H9 (cell line): ENCODE measurements around the gene IKBKG. TPM values are rescaled to one million over a fixed set of nuclear protein-coding genes. Genes with fewer than 3 reads are reported as not detected.

Source experiments
- DNase-seq: peaks from one replicate; pipeline ENCODE4 v3.0.0-alpha.2; 2017
- H2AFZ ChIP-seq: one replicate; pipeline ENCODE4 v1.6.1; 2013; ENCODE audit warnings: mild to moderate bottlenecking, low read length, control low read depth, moderate library complexity
- H2AK5ac ChIP-seq: 2 replicates; pipeline ENCODE4 v1.6.1; 2013; ENCODE audit warnings: low read length, control low read depth, mixed read lengths; ENCODE audit not compliant: insufficient read length
- H2BK120ac ChIP-seq: one replicate; pipeline ENCODE4 v1.6.1; 2013; ENCODE audit warnings: low read depth, mild to moderate bottlenecking, low read length, control low read depth, inconsistent platforms; ENCODE audit not compliant: poor library complexity, severe bottlenecking
- H2BK12ac ChIP-seq: 2 replicates; pipeline ENCODE4 v1.6.1; 2013; ENCODE audit warnings: low read length, control low read depth, mixed read lengths, low read depth; ENCODE audit not compliant: insufficient read length
- H2BK15ac ChIP-seq: 2 replicates; pipeline ENCODE4 v1.6.1; 2013; ENCODE audit warnings: low read depth, low read length, control low read depth
- H2BK20ac ChIP-seq: one replicate; pipeline ENCODE4 v1.6.1; 2013; ENCODE audit warnings: low read depth, mild to moderate bottlenecking, low read length, control low read depth, inconsistent platforms; ENCODE audit not compliant: poor library complexity, severe bottlenecking
- H2BK5ac ChIP-seq: 2 replicates; pipeline ENCODE4 v1.6.1; 2013; ENCODE audit warnings: low read length, control low read depth, mixed read lengths; ENCODE audit not compliant: insufficient read length
- H3K14ac ChIP-seq: 2 replicates; pipeline ENCODE4 v1.6.1; 2013; ENCODE audit warnings: low read length, control low read depth; ENCODE audit not compliant: insufficient read depth
- H3K18ac ChIP-seq: 2 replicates; pipeline ENCODE4 v1.6.1; 2013; ENCODE audit warnings: low read depth, mild to moderate bottlenecking, mixed read lengths, low read length, control low read depth; ENCODE audit not compliant: insufficient read length
- H3K23ac ChIP-seq: 2 replicates; pipeline ENCODE4 v1.6.1; 2013; ENCODE audit warnings: low read length, control low read depth, mixed read lengths, low read depth; ENCODE audit not compliant: insufficient read length
- H3K23me2 ChIP-seq: 2 replicates; pipeline ENCODE4 v1.6.1; 2013; ENCODE audit warnings: low read depth, mild to moderate bottlenecking, mixed read lengths, low read length, control low read depth; ENCODE audit not compliant: insufficient read length, poor library complexity, severe bottlenecking
- H3K27ac ChIP-seq: 2 replicates; pipeline ENCODE4 v1.5.1; 2013; ENCODE audit warnings: low read length, control low read depth, mixed read lengths, low read depth; ENCODE audit not compliant: insufficient read length
- H3K27me3 ChIP-seq: 2 replicates; pipeline ENCODE4 v1.6.1; 2013; ENCODE audit warnings: low read length, control low read depth, inconsistent platforms; ENCODE audit not compliant: insufficient read depth
- H3K4ac ChIP-seq: 2 replicates; pipeline ENCODE4 v1.6.1; 2013; ENCODE audit warnings: low read depth, mild to moderate bottlenecking, control low read depth, inconsistent platforms, low read length, moderate library complexity
- H3K4me1 ChIP-seq: 2 replicates; pipeline ENCODE4 v1.6.1; 2013; ENCODE audit warnings: low read length, control low read depth, inconsistent platforms; ENCODE audit not compliant: insufficient read depth
- H3K4me2 ChIP-seq: 2 replicates; pipeline ENCODE4 v1.6.1; 2013; ENCODE audit warnings: low read length, control low read depth, mixed read lengths; ENCODE audit not compliant: insufficient read length, insufficient read depth
- H3K56ac ChIP-seq: 2 replicates; pipeline ENCODE4 v1.6.1; 2013; ENCODE audit warnings: low read depth, mild to moderate bottlenecking, mixed read lengths, low read length, control low read depth; ENCODE audit not compliant: insufficient read length
- H3K79me1 ChIP-seq: 2 replicates; pipeline ENCODE4 v1.6.1; 2013; ENCODE audit warnings: low read depth, mild to moderate bottlenecking, moderate library complexity, low read length, control low read depth, inconsistent platforms; ENCODE audit not compliant: insufficient read depth, poor library complexity, severe bottlenecking
- H3K79me2 ChIP-seq: 2 replicates; pipeline ENCODE4 v1.6.1; 2013; ENCODE audit warnings: low read length, control low read depth, inconsistent platforms; ENCODE audit not compliant: insufficient read depth
- H3K9ac ChIP-seq: 2 replicates; pipeline ENCODE4 v1.6.1; 2013; ENCODE audit warnings: low read length, control low read depth, mixed read lengths; ENCODE audit not compliant: insufficient read length; ENCODE audit errors: extremely low read depth
- H3K9me3 ChIP-seq: one replicate; pipeline ENCODE4 v1.6.1; 2013; ENCODE audit warnings: low read depth, low read length, inconsistent platforms; ENCODE audit not compliant: control insufficient read depth
- H3T11ph ChIP-seq: one replicate; pipeline ENCODE4 v1.6.1; 2013; ENCODE audit warnings: mild to moderate bottlenecking, low read length, control low read depth, inconsistent platforms
- H4K20me1 ChIP-seq: one replicate; pipeline ENCODE4 v1.6.1; 2013; ENCODE audit not compliant: control insufficient read depth, insufficient read length, insufficient read depth
- H4K5ac ChIP-seq: 2 replicates; pipeline ENCODE4 v1.6.1; 2013; ENCODE audit warnings: low read depth, mild to moderate bottlenecking, mixed read lengths, low read length, control low read depth; ENCODE audit not compliant: insufficient read length
- H4K8ac ChIP-seq: replicated peaks from 2 replicates; pipeline ENCODE4 v1.6.1; 2013; ENCODE audit warnings: low read length, control low read depth, mixed read lengths, low read depth; ENCODE audit not compliant: insufficient read length
- H4K91ac ChIP-seq: 2 replicates; pipeline ENCODE4 v1.6.1; 2013; ENCODE audit warnings: low read depth, mild to moderate bottlenecking, moderate library complexity, mixed read lengths, low read length, control low read depth; ENCODE audit not compliant: insufficient read length
- H3K27ac Mint-ChIP-seq, 3 experiments: 2 replicates in 2 of 3; 3 replicates in 1 of 3; pipeline ENCODE4 v1.8.0; 2020 to 2021; ENCODE audit warnings: mixed read lengths in 3 of 3, mild to moderate bottlenecking in 1 of 3, moderate library complexity in 1 of 3
- H3K27me3 Mint-ChIP-seq: 2 replicates; pipeline ENCODE4 v1.8.0; 2021; ENCODE audit warnings: low read depth, mild to moderate bottlenecking, moderate library complexity, mixed read lengths
- H3K36me3 Mint-ChIP-seq, 3 experiments: 2 replicates in 2 of 3; 3 replicates in 1 of 3; pipeline ENCODE4 v1.8.0; 2020 to 2021; ENCODE audit warnings: low read depth in 3 of 3, mixed read lengths in 3 of 3; ENCODE audit not compliant: insufficient read depth in 1 of 3
- H3K4me1 Mint-ChIP-seq, 2 experiments: 2 replicates each; pipeline ENCODE4 v1.8.0; 2020; ENCODE audit warnings: mixed read lengths in 2 of 2
- H3K4me3 Mint-ChIP-seq, 2 experiments: 2 replicates in 1 of 2; 3 replicates in 1 of 2; pipeline ENCODE4 v1.8.0; 2020 to 2021; ENCODE audit warnings: mild to moderate bottlenecking in 2 of 2, mixed read lengths in 2 of 2, moderate library complexity in 1 of 2
- H3K9me3 Mint-ChIP-seq, 2 experiments: 2 replicates in 1 of 2; 3 replicates in 1 of 2; pipeline ENCODE4 v1.8.0; 2020; ENCODE audit warnings: mild to moderate bottlenecking in 2 of 2, mixed read lengths in 2 of 2, moderate library complexity in 1 of 2
- WGBS: extraction: QIAGEN DNeasy Blood & Tissue Kit; methylation state at CpG from one replicate; pipeline ENCODE4 v1.1.7; 2013; ENCODE audit warnings: missing lambda C conversion rate, low lambda C conversion rate, mixed read lengths; ENCODE audit not compliant: insufficient read length; ENCODE audit errors: extremely low coverage; 5-methylcytosine and 5-hydroxymethylcytosine counted together
- total RNA-seq: library from RNA; stranded (reverse); gene quantifications from 2 replicates; pipeline ENCODE4 v1.2.1, GENCODE V29; 2021
- TF ChIP-seq, protein P1 (sequence below): fragments of 200-600 bp; sonication (generic); conservative IDR thresholded peaks from 3 replicates; pipeline ENCODE4 v1.8.0; 2021; ENCODE audit warnings: antibody characterized with exemption, mild to moderate bottlenecking

IKBKG gene
- total RNA-seq, 1 experiment from 2014 or later: 17.8 TPM

- no peak overlapping the region for H3K9ac ChIP-seq
- no peak overlapping the region for H3T11ph ChIP-seq
- Mint-ChIP-seq H3K27ac (no peak overlapping the region), H3K27me3 (peaks cover 3% of the 10 kb centered on the region; the same call in 1 of the 2 replicates), H3K4me3 (no peak overlapping the region), H3K4me1 (peaks cover 11 to 14% of the 10 kb centered on the region in 2 experiments), H3K36me3 (peaks cover 21 to 30% (median 22%) of the 10 kb centered on the region in 3 experiments), H3K9me3 (peaks cover 58 to 66% of the 10 kb centered on the region in 2 experiments)
- no peaks in the 10 kb centered on the region for H4K20me1 ChIP-seq
- no peaks in the 10 kb centered on the region for H3K27me3 ChIP-seq
- no peak overlapping the region for H3K56ac ChIP-seq
- no CpG with 5 or more reads among the region's 16 CpGs for whole genome bisulfite sequencing
- H2BK12ac ChIP-seq: no peak overlapping the region
- H4K5ac ChIP-seq: no peak overlapping the region
- H3K79me1 ChIP-seq: no peaks in the 10 kb centered on the region
- no peak overlapping the region for H2BK15ac ChIP-seq
- no peak overlapping the region for H4K91ac ChIP-seq
- no peak overlapping the region for H3K27ac ChIP-seq
- H2AK5ac ChIP-seq: no peak overlapping the region
- no peak overlapping the region for H2BK120ac ChIP-seq
- H3K23me2 ChIP-seq: peaks cover 15% of the 10 kb centered on the region
- H3K9me3 ChIP-seq: peaks cover 24% of the 10 kb centered on the region
- no peak overlapping the region for H3K4ac ChIP-seq
- no peak overlapping the region for H2AFZ ChIP-seq
- no peaks in the 10 kb centered on the region for H3K79me2 ChIP-seq
- H2BK20ac ChIP-seq: no peak overlapping the region
- no peak overlapping the region for H3K14ac ChIP-seq
- H3K4me2 ChIP-seq: no peak overlapping the region
- no peak overlapping the region for H4K8ac ChIP-seq
- no peak for DNase-seq
- H3K18ac ChIP-seq: no peak overlapping the region
- H2BK5ac ChIP-seq: no peak overlapping the region
- H3K23ac ChIP-seq: no peak overlapping the region
- no peaks in the 10 kb centered on the region for H3K4me1 ChIP-seq
- TF ChIP-seq, protein P1, sequence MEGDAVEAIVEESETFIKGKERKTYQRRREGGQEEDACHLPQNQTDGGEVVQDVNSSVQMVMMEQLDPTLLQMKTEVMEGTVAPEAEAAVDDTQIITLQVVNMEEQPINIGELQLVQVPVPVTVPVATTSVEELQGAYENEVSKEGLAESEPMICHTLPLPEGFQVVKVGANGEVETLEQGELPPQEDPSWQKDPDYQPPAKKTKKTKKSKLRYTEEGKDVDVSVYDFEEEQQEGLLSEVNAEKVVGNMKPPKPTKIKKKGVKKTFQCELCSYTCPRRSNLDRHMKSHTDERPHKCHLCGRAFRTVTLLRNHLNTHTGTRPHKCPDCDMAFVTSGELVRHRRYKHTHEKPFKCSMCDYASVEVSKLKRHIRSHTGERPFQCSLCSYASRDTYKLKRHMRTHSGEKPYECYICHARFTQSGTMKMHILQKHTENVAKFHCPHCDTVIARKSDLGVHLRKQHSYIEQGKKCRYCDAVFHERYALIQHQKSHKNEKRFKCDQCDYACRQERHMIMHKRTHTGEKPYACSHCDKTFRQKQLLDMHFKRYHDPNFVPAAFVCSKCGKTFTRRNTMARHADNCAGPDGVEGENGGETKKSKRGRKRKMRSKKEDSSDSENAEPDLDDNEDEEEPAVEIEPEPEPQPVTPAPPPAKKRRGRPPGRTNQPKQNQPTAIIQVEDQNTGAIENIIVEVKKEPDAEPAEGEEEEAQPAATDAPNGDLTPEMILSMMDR: no peak
Observed at GRCh38 chrX:154512879-154513553, 34.4 kb upstream of the IKBKG start.
